HG02588 (cell line): Measurements from ENCODE around the gene NSL1.
A peak's percentile ranks its signal among the peaks of the same experiment; 100 is the strongest.
"Not testable (repeated sequence)": the region's sequence is repeated elsewhere in the genome, so short reads cannot be mapped to it uniquely, and the experiment has no call there.

Experiments used
- ATAC-seq: cut with Tn5 transposase; IDR thresholded peaks from one replicate; pipeline ENCODE4 v1.9.1; 2021; ENCODE audit warnings: mild to moderate bottlenecking, moderate library complexity; ENCODE audit not compliant: unreplicated experiment

NSL1 gene

GRCh38 chr1:212712451-212713303, 78.9 kb downstream of the NSL1 start:
- no peak for ATAC-seq

- not testable (repeated sequence) for ATAC-seq
Measured at GRCh38 chr1:212711974-212712373, 79.6 kb downstream of the NSL1 start.

GRCh38 chr1:212710566-212710965, 81.0 kb downstream of the NSL1 start:
- no peak for ATAC-seq

GRCh38 chr1:212703991-212704564, 87.5 kb downstream of the NSL1 start:
- ATAC-seq = no peak

- no peak for ATAC-seq
Measured at GRCh38 chr1:212702672-212703071, 88.9 kb downstream of the NSL1 start.

GRCh38 chr1:212701910-212702309, 89.7 kb downstream of the NSL1 start:
- no peak for ATAC-seq

GRCh38 chr1:212700892-212701819, 90.4 kb downstream of the NSL1 start:
- ATAC-seq = no peak

- ATAC-seq = peak; percentile 22
Measured at GRCh38 chr1:212700223-212700891, 91.2 kb downstream of the NSL1 start.

GRCh38 chr1:212699625-212700222, 91.9 kb downstream of the NSL1 start, which contains the start of gene BATF3:
Gene BATF3, minus strand, starts transcription at chr1:212699840. Its CDS starts 78 bp downstream, at chr1:212699762.
- peak; percentile 23 for ATAC-seq

- ATAC-seq = peak; percentile 45
Measured at GRCh38 chr1:212699104-212699624, 92.4 kb downstream of the NSL1 start.

- peak; percentile 12 for ATAC-seq
Measured at GRCh38 chr1:212698467-212699103, 93.0 kb downstream of the NSL1 start.

GRCh38 chr1:212696721-212697331, 94.8 kb downstream of the NSL1 start:
- ATAC-seq = no peak

- no peak for ATAC-seq
Measured at GRCh38 chr1:212692774-212693644, 98.6 kb downstream of the NSL1 start.

GRCh38 chr1:212691561-212692071, 100.0 kb downstream of the NSL1 start:
- ATAC-seq = peak; percentile 62

GRCh38 chr1:212690816-212691403, 100.7 kb downstream of the NSL1 start:
- ATAC-seq = no peak

GRCh38 chr1:212689758-212690529, 101.6 kb downstream of the NSL1 start:
- no peak for ATAC-seq
